A673 (cell line): ENCODE results near the gene MYMK.

Experiments
- CTCF ChIP-seq: fragments of 300-800, 200-600 bp; sonication (generic); conservative IDR thresholded peaks from 2 replicates; pipeline ENCODE4 v1.5.1; 2017; ENCODE audit warnings: low read depth, mild to moderate bottlenecking, antibody characterized with exemption, low read length, moderate library complexity, mixed read lengths
- EZH2 ChIP-seq: fragments of 200-600 bp; sonication (generic); IDR thresholded peaks from 2 replicates; pipeline ENCODE4 v1.6.1; 2017; ENCODE audit warnings: borderline replicate concordance, low read depth, mild to moderate bottlenecking, mixed read lengths, antibody characterized with exemption, low read length; ENCODE audit not compliant: poor library complexity, severe bottlenecking

DNA sequence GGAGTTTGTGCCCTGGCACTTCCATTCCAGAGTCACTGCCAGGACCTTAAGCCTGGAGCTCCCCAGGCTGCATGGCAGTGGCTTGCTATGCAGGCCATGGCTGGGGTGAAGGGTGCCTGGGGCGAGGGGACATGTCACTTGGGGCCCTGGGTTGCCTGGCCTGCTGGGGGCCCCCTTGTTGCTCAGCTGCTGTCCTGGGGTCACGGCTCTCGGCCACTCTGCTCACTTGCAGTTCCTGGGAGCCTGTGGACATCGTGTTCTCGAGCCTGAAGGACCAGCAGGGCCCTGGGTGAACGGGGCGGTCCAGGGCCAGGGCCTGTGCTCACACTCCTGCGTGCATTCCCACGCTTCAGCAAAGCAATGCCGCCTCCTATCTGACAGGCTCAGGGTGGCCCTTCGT, 31.3 kb downstream of the MYMK start:
- no peak for TF ChIP-seq EZH2
- no peak for TF ChIP-seq CTCF
